GM19468 (cell line): ENCODE results near the gene MRNIP.

ENCODE experiments used
- ATAC-seq: cut with Tn5 transposase; IDR thresholded peaks from one replicate; pipeline ENCODE4 v1.9.1; 2021; ENCODE audit warnings: mild to moderate bottlenecking, moderate library complexity, moderate number of reproducible peaks; ENCODE audit not compliant: unreplicated experiment; ENCODE audit errors: extremely low read depth

The MRNIP gene

DNA sequence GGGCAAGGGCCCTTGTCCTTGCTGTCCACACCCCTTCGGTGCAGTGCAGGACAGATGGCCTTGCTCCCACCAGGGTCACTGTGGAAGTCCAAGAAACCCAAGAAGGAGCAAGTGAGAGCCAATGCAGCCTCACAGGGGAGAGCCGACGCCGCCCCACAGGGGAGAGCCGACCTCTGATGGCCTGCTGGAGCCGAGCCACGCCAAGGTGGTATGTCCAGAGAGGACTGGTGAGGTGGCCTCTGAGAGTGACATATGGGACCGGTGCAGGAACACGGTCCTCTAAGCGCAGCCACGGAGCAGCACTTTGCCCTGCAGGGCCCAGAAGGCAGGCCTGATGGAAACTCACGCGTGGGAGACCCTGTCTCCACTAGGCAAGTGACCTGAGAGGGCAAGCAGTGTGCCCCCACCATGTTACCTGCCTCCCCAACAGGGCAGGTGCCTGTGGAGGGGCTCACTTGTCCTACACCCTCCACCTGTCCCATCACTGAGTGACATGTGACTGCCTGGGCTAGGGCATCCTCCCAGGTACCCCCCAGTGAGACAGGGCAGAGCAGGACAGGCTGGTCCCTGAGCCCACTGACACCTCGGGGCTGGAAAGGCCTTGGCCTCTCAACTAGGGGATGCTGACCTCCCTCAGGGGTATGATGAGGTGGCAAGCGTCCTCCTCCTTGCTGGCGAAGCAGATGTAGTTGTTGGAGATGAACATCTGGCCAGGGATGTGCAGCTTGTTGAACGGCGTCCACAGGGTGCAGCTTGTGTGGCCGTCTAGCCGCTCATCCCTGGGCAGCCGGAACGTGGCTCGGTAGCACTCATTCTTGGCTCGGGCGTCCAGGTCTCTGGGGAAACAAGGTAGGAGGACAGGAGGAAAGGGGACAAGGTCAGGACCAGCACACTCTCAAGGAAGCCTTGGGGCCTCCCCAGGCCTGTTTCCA, 32.4 kb upstream of the MRNIP start:
- ATAC-seq: no peak

- ATAC-seq: no peak
Measured at GRCh38 chr5:179889885-179890284, 31.3 kb upstream of the MRNIP start.

DNA sequence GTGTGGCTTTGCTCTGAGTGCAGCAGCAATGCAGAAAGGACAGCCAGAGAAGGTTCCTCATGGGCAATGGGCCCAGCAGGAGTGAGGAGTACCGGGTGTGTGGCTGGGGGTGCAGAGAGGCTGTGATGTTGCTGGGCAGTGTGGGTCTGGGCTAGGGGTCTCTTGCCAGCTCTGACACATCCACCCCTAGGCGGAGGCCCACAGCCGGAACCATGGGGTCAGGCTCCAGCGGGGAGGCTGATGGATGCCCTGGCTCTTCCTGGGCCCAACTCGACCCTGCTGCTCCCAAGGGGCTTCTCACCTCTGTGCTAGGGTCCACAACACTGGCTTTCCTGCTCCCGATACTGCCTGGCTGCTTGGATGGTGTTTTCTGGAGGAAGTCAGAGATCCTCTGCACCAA, 29.2 kb upstream of the MRNIP start:
- no peak for ATAC-seq

DNA sequence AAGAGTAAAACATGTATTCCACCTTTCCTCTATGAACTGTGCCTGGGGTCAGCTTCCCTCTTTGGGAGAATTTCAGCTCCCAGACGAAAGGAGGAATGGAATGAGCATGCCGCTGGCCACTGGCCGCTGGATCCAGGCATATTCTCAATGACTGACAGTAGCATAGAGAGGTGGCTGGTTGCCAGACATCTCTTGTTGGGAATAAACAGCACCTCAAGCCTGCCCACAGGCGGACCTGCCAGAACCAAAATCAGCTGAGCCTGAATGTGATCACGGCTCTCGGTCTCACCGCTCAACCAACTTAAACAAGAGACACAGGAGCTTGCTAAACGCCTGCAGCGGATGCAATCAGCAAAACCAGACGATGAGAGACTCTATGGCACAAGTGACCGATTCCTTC, 28.5 kb upstream of the MRNIP start:
- no peak for ATAC-seq

DNA sequence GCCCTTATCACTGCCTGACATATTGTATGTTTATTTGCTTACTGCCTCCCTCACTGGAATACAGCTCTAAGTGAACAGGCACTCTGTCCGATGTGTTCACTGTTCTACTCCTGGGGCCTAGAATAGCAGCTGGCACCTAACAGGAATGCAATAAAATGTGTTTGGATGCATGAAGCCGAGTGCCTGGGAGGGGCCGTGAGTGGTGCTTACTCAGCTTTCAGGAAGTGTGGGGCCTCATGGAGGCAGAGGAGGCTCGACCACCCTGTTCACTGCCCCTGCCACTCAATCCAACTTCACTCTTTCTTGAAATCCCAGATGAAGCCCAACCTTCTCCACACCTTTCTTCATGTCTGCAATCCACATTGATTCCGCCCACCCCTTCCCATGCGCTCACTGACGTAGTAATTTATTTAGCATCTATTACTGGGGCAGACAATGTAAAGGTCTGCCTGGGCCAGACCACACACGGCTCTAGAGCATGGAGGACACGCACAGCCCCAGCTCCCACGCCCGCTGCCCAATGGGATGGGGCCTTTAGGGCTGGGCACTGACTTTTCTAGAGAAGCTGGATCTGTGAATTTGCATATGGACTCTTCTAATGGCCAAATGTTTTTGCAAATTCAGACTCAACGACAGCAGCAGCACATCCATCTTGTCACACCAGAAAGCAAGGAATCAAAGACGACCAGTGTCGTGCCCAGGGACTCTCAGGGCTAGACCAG, 27.7 kb upstream of the MRNIP start:
- no peak for ATAC-seq

DNA sequence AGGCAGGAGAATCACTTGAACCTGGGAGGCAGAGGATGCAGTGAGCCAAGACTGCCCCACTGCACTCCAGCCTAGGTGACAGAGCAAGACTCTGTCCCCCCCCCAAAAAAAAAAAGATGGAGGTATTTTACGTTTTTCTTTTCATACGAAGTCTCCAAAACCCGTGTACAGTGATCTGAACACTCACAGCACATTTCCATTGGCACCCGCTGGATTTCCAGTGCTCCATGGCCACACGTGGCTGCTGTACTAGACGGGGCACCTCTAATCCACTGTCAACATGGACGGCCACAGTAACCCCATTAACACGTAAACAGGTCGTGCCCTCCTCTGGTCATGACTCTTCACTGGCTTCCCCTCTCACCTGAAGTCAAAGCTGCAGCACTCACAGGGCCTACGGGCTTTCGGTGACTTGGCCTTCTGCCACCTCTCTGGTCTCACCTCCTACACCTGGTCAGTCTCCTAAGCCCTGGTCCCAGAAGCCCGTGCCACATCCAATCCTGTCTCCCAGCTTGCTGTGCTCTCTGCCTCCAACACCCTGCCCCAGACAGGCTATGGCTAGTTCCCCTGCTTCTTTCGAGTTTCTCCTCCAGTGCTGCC, 27.0 kb upstream of the MRNIP start:
- no peak for ATAC-seq

DNA sequence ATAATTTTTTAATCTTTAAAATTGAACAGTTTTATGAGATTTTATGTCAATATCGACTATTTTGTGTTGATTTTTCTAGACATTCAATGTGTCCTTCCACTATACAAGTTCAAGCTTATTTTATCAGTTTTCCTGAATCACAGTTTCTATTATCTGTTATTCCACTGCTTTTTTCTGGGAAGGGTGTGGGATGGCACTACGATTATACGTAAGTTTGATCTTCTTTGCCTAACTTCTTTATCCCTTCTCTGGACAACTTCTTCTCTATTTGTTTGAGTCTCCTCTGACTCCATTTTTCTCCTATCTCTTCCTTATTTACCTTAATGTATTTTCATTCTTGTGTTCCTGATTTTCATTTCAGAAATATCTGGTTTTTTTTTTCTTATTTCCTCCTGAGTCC, 24.5 kb upstream of the MRNIP start:
- no peak for ATAC-seq

- no peak for ATAC-seq
Measured at GRCh38 chr5:179882338-179882737, 23.7 kb upstream of the MRNIP start.

DNA sequence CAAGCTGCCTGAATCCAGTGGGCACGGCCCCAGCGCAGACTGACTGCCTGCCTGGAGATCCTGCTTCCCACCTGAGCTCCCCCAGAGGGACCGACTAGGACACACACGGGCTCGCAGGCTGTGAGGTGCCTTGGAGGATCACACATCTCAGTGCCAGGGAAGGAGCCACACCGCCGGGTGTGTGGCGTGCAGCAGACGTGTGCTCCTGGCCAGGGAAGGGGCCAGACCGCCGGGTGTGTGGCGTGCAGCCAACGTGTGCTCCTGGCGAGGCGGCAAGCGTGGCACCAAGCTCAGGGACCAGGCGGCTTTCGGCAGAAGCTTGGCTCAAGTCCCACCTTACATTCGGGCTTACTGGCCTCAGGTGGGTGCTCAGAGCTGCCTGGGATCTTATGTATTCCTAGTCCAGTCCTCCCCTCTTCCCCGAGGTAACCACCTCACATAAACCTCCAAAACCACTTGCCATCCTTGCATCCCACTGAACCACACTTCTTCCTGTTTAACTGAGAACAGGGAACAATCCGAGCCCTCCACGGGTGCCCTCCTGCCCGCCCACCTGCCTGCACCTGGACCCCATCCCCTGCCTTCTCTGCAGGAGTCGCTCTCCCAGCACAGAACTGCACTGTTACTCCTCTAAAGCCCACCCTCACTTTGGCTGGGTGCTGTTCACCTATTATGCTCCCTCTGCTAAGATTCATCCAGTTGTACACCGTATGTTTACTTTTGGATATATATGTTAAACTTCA, 22.4 kb upstream of the MRNIP start:
- ATAC-seq: no peak

- ATAC-seq: no peak
Measured at GRCh38 chr5:179880066-179880650, 21.5 kb upstream of the MRNIP start.

- no peak for ATAC-seq
Measured at GRCh38 chr5:179879690-179880010, 21.0 kb upstream of the MRNIP start.

DNA sequence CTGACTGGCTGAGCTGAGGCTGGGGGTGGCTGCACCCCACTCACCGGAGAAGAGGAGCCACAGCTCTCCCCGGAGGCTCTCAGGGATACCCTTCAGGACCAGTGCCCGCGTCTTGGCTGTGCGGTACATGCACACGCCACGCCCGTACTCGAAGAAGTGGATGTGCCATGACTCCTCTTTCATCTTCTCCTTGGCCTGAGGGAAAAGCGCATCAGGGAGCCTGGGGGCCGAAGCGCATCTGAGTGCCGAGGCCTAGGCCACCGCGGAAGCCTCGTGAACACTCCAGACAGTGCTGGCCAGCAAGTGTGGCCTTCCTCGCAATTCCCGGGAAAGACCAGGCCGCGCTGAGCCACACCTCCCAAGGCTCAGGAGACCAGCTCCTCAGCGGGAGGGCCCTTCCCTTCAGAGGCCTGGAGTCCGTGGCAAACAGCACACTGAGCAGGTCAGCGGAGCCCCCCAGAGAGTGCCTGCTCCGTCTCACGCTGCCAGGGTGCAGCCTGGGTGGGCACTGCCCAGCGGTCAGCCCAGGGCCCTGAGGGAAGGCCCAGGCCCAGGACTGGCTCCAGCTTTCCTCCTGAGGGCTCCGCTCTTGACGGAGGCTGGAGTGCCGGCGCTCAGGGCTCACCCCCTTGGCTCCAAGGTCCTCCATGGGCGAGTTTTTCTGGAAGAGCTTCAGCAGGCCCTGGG, 20.5 kb upstream of the MRNIP start:
- no peak for ATAC-seq

GRCh38 chr5:179878222-179879002, 19.8 kb upstream of the MRNIP start:
- no peak for ATAC-seq

- no peak for ATAC-seq
Measured at GRCh38 chr5:179876610-179876952, 18.0 kb upstream of the MRNIP start.

DNA sequence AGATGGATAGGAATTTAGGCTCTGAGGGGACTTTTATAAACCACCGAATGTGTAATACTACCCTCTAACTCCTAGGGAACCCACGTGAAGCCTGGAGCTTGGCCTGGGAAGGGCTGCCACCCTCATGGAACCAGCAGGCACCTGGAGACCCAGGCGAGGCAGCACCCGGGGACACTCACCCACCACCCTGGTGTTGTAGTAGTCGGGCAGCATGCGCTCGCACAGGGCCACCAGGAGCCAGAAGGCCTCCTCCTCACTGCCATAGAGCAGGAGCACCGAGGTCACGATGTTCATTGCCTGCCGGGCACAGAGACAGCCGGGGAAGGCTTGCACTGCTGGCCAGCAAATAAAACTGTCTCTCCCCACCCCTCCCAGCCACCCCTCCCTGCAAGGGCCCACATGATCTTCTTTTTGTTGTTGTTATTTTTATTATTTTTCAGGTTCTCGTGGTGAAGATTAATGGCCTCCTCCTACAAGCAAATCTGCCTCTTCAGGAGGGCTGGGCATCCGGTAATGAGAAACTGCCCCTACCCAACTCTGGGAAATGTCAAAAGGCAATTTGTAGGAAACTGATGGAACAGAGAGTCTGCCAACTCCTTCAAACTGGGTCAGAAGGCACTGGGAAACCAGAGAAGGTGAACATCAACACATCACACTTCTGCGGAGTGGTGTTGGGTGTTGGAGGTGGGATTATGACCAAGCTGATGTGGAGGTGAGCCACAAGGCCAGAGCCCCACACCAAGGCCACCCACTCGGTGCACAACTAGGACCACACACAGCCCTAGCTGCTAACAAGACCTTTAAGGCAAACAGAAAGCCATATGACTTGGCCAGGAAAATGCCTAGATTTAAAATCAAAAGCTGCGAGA, 17.4 kb upstream of the MRNIP start:
- no peak for ATAC-seq

GRCh38 chr5:179874536-179875292, 16.1 kb upstream of the MRNIP start:
- ATAC-seq: no peak

GRCh38 chr5:179874136-179874535, 15.5 kb upstream of the MRNIP start:
- ATAC-seq: no peak
